Measurements from ENCODE around the gene STEAP3.

Gene STEAP3

GRCh38 chr2:119249311-119249710 lies 25.7 kb downstream of the STEAP3 start:
- Histone ChIP-seq H4K8ac (ENCODE audit: low read depth, low read length) (no peak overlapping the region), H2AK5ac (ENCODE audit: low read length) (no peak overlapping the region), H3K4me2 (ENCODE audit: low read length) (no peak overlapping the region), H2BK5ac (ENCODE audit: low read depth, low read length, poor library complexity) (no peak overlapping the region), H3K14ac (ENCODE audit: low read length) (no peak overlapping the region), H2BK12ac (ENCODE audit: low read length) (no peak overlapping the region), H2AFZ (ENCODE audit: insufficient read depth, low read length, poor library complexity) (no peak overlapping the region), H3K27ac (ENCODE audit: low read depth, low read length) (no peak overlapping the region), H3K4me1 (ENCODE audit: control insufficient read depth in 1 of 2, insufficient read depth in 2 of 2, low read length in 2 of 2) (no peaks in the 10 kb centered on the region), H3K9me3 (ENCODE audit: insufficient read depth, low read depth, low read length) (no peaks in the 10 kb centered on the region), H3K9ac (ENCODE audit: low read length) (no peak overlapping the region), H2BK120ac (ENCODE audit: insufficient read depth, low read length, poor library complexity) (no peak overlapping the region), H4K12ac (ENCODE audit: low read depth, low read length) (no peak overlapping the region), H3K4me3 (ENCODE audit: low read depth, low read length) (no peak overlapping the region), H3K36me3 (ENCODE audit: control insufficient read depth in 1 of 2, insufficient read depth in 2 of 2, low read length in 2 of 2) (no peaks in the 10 kb centered on the region), H3K27me3 (ENCODE audit: insufficient read depth, low read length) (no peaks in the 10 kb centered on the region), H3K18ac (ENCODE audit: low read length) (no peak overlapping the region), H4K91ac (ENCODE audit: low read depth, low read length) (no peak overlapping the region), H3K23ac (ENCODE audit: low read length) (no peak overlapping the region), H3K4ac (ENCODE audit: low read depth, low read length) (no peak overlapping the region), H3K79me1 (ENCODE audit: low read length) (no peaks in the 10 kb centered on the region), H3K79me2 (ENCODE audit: control insufficient read depth, insufficient read depth, low read length, poor library complexity) (no peaks in the 10 kb centered on the region)
- WGBS (ENCODE audit: extremely low coverage, insufficient coverage, insufficient read length), result no CpG with 5 or more reads among the region's 3 CpGs
- no peak for DNase-seq

GRCh38 chr2:119249855-119250717 lies 26.5 kb downstream of the STEAP3 start:
- H2BK120ac ChIP-seq (ENCODE audit: insufficient read depth, low read length, poor library complexity), result no peak overlapping the region
- H2BK5ac ChIP-seq (ENCODE audit: low read depth, low read length, poor library complexity), result no peak overlapping the region
- H2BK12ac ChIP-seq (ENCODE audit: low read length), result no peak overlapping the region
- H3K4me2 ChIP-seq (ENCODE audit: low read length), result no peak overlapping the region
- H2AFZ ChIP-seq (ENCODE audit: insufficient read depth, low read length, poor library complexity), result no peak overlapping the region
- H3K36me3 ChIP-seq (ENCODE audit: control insufficient read depth in 1 of 2, insufficient read depth in 2 of 2, low read length in 2 of 2), result no peaks in the 10 kb centered on the region
- H4K12ac ChIP-seq (ENCODE audit: low read depth, low read length), result no peak overlapping the region
- H3K9ac ChIP-seq (ENCODE audit: low read length), result no peak overlapping the region
- DNase-seq, result no peak
- no peak overlapping the region for H4K8ac ChIP-seq (ENCODE audit: low read depth, low read length)
- no peak overlapping the region for H3K4ac ChIP-seq (ENCODE audit: low read depth, low read length)
- no peaks in the 10 kb centered on the region for H3K4me1 ChIP-seq (ENCODE audit: control insufficient read depth in 1 of 2, insufficient read depth in 2 of 2, low read length in 2 of 2)
- H3K79me1 ChIP-seq (ENCODE audit: low read length), result no peaks in the 10 kb centered on the region
- H2AK5ac ChIP-seq (ENCODE audit: low read length), result no peak overlapping the region
- WGBS (ENCODE audit: extremely low coverage, insufficient coverage, insufficient read length), result no CpG with 5 or more reads among the region's 12 CpGs
- no peaks in the 10 kb centered on the region for H3K9me3 ChIP-seq (ENCODE audit: insufficient read depth, low read depth, low read length)
- H3K23ac ChIP-seq (ENCODE audit: low read length), result no peak overlapping the region
- no peak overlapping the region for H3K14ac ChIP-seq (ENCODE audit: low read length)
- H3K18ac ChIP-seq (ENCODE audit: low read length), result no peak overlapping the region
- H3K4me3 ChIP-seq (ENCODE audit: low read depth, low read length), result no peak overlapping the region
- H3K79me2 ChIP-seq (ENCODE audit: control insufficient read depth, insufficient read depth, low read length, poor library complexity), result no peaks in the 10 kb centered on the region
- no peaks in the 10 kb centered on the region for H3K27me3 ChIP-seq (ENCODE audit: insufficient read depth, low read length)
- no peak overlapping the region for H4K91ac ChIP-seq (ENCODE audit: low read depth, low read length)
- H3K27ac ChIP-seq (ENCODE audit: low read depth, low read length), result no peak overlapping the region

GRCh38 chr2:119250718-119251290 lies 27.2 kb downstream of the STEAP3 start:
- no peak overlapping the region for H4K91ac ChIP-seq (ENCODE audit: low read depth, low read length)
- H3K27me3 ChIP-seq (ENCODE audit: insufficient read depth, low read length), result no peaks in the 10 kb centered on the region
- H3K9ac ChIP-seq (ENCODE audit: low read length), result no peak overlapping the region
- H3K4me1 ChIP-seq (ENCODE audit: control insufficient read depth in 1 of 2, insufficient read depth in 2 of 2, low read length in 2 of 2), result no peaks in the 10 kb centered on the region
- no peak overlapping the region for H4K8ac ChIP-seq (ENCODE audit: low read depth, low read length)
- no peaks in the 10 kb centered on the region for H3K9me3 ChIP-seq (ENCODE audit: insufficient read depth, low read depth, low read length)
- H3K79me1 ChIP-seq (ENCODE audit: low read length), result no peaks in the 10 kb centered on the region
- no peak for DNase-seq
- H3K18ac ChIP-seq (ENCODE audit: low read length), result no peak overlapping the region
- no peak overlapping the region for H2BK120ac ChIP-seq (ENCODE audit: insufficient read depth, low read length, poor library complexity)
- no CpG with 5 or more reads among the region's 10 CpGs for WGBS (ENCODE audit: extremely low coverage, insufficient coverage, insufficient read length)
- no peak overlapping the region for H3K4ac ChIP-seq (ENCODE audit: low read depth, low read length)
- no peak overlapping the region for H2BK5ac ChIP-seq (ENCODE audit: low read depth, low read length, poor library complexity)
- H3K23ac ChIP-seq (ENCODE audit: low read length), result no peak overlapping the region
- no peak overlapping the region for H4K12ac ChIP-seq (ENCODE audit: low read depth, low read length)
- H3K36me3 ChIP-seq (ENCODE audit: control insufficient read depth in 1 of 2, insufficient read depth in 2 of 2, low read length in 2 of 2), result no peaks in the 10 kb centered on the region
- no peak overlapping the region for H2AK5ac ChIP-seq (ENCODE audit: low read length)
- no peak overlapping the region for H2BK12ac ChIP-seq (ENCODE audit: low read length)
- no peak overlapping the region for H3K14ac ChIP-seq (ENCODE audit: low read length)
- H3K27ac ChIP-seq (ENCODE audit: low read depth, low read length), result no peak overlapping the region
- no peak overlapping the region for H2AFZ ChIP-seq (ENCODE audit: insufficient read depth, low read length, poor library complexity)
- no peak overlapping the region for H3K4me2 ChIP-seq (ENCODE audit: low read length)
- H3K79me2 ChIP-seq (ENCODE audit: control insufficient read depth, insufficient read depth, low read length, poor library complexity), result no peaks in the 10 kb centered on the region
- H3K4me3 ChIP-seq (ENCODE audit: low read depth, low read length), result no peak overlapping the region

GRCh38 chr2:119251652-119252051 lies 28.0 kb downstream of the STEAP3 start:
- whole genome bisulfite sequencing (ENCODE audit: extremely low coverage, insufficient coverage, insufficient read length), result no CpG with 5 or more reads among the region's 5 CpGs
- Histone ChIP-seq H2BK5ac (ENCODE audit: low read depth, low read length, poor library complexity) (no peak overlapping the region), H3K23ac (ENCODE audit: low read length) (no peak overlapping the region)

More at GRCh38 chr2:119251652-119252051, 28.0 kb downstream of the STEAP3 start:
- no peak overlapping the region for H2BK120ac ChIP-seq (ENCODE audit: insufficient read depth, low read length, poor library complexity)
- no peak overlapping the region for H2BK12ac ChIP-seq (ENCODE audit: low read length)
- no peak overlapping the region for H2AK5ac ChIP-seq (ENCODE audit: low read length)
- H3K79me1 ChIP-seq (ENCODE audit: low read length), result no peaks in the 10 kb centered on the region
- H3K27ac ChIP-seq (ENCODE audit: low read depth, low read length), result no peak overlapping the region
- no peak overlapping the region for H4K91ac ChIP-seq (ENCODE audit: low read depth, low read length)
- H3K4ac ChIP-seq (ENCODE audit: low read depth, low read length), result no peak overlapping the region
- H4K12ac ChIP-seq (ENCODE audit: low read depth, low read length), result no peak overlapping the region
- peaks cover 3 to 6% of the 10 kb centered on the region in 2 experiments for H3K4me1 ChIP-seq (ENCODE audit: control insufficient read depth in 1 of 2, insufficient read depth in 2 of 2, low read length in 2 of 2)
- no peaks in the 10 kb centered on the region for H3K9me3 ChIP-seq (ENCODE audit: insufficient read depth, low read depth, low read length)
- no peak overlapping the region for H3K9ac ChIP-seq (ENCODE audit: low read length)
- H2AFZ ChIP-seq (ENCODE audit: insufficient read depth, low read length, poor library complexity), result no peak overlapping the region
- no peak overlapping the region for H3K18ac ChIP-seq (ENCODE audit: low read length)
- H3K27me3 ChIP-seq (ENCODE audit: insufficient read depth, low read length), result no peaks in the 10 kb centered on the region
- H3K14ac ChIP-seq (ENCODE audit: low read length), result no peak overlapping the region
- no peak for DNase-seq
- H3K4me2 ChIP-seq (ENCODE audit: low read length), result no peak overlapping the region
- no peaks in the 10 kb centered on the region for H3K36me3 ChIP-seq (ENCODE audit: control insufficient read depth in 1 of 2, insufficient read depth in 2 of 2, low read length in 2 of 2)
- no peaks in the 10 kb centered on the region for H3K79me2 ChIP-seq (ENCODE audit: control insufficient read depth, insufficient read depth, low read length, poor library complexity)
- H4K8ac ChIP-seq (ENCODE audit: low read depth, low read length), result no peak overlapping the region
- no peak overlapping the region for H3K4me3 ChIP-seq (ENCODE audit: low read depth, low read length)
